Suprapubic skin (tissue), 3 donors: ENCODE results near the gene C3.

Experiments used
- POLR2AphosphoS5 ChIP-seq, 3 donors: sonication (generic); formaldehyde crosslinking; IDR thresholded peaks; one replicate each; pipeline ENCODE4 v1.6.1; 2017; ENCODE audit warnings: antibody characterized with exemption in 3 of 3
- TF ChIP-seq, protein P1 (sequence below), 2 donors: fragments of 200-600 bp in 1 of 2; fragments of 450-650 bp in 1 of 2; sonication (generic) in 1 of 2; IDR thresholded peaks; one replicate each; pipeline ENCODE4 v1.5.1; 2016 to 2019; ENCODE audit warnings: antibody characterized with exemption in 2 of 2, mild to moderate bottlenecking in 1 of 2, moderate library complexity in 1 of 2

DNA sequence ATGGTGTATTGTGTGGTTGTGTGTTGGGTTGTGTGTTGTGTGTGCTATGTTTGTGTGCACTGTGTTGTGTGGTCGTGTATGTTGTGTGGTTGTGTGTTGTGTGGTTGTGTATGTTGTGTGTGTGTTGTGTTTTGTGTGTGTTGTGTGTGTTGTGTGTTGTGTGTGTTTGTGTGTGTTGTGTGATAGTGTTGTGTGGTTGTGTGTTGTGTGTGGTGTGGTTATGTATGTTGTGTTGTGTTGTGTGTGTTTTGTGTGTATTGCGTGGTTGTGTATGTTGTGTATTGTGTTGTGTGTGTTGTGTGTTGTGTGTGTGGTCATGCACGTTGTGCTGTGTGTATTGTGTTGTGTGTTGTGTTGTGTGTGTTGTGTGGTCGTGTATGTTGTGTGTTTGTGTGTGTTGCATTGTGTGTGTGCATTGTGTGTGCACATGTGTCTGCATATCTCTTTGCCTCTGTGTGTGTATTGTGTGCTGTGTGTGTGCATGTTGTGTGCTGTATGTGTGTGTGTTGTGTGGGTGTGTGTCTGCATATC lies 2.9 kb downstream of the C3 start:
- no peak for TF ChIP-seq POLR2AphosphoS5 (IDR thresholded peaks at IDR 0.05)
- TF ChIP-seq, protein P1, sequence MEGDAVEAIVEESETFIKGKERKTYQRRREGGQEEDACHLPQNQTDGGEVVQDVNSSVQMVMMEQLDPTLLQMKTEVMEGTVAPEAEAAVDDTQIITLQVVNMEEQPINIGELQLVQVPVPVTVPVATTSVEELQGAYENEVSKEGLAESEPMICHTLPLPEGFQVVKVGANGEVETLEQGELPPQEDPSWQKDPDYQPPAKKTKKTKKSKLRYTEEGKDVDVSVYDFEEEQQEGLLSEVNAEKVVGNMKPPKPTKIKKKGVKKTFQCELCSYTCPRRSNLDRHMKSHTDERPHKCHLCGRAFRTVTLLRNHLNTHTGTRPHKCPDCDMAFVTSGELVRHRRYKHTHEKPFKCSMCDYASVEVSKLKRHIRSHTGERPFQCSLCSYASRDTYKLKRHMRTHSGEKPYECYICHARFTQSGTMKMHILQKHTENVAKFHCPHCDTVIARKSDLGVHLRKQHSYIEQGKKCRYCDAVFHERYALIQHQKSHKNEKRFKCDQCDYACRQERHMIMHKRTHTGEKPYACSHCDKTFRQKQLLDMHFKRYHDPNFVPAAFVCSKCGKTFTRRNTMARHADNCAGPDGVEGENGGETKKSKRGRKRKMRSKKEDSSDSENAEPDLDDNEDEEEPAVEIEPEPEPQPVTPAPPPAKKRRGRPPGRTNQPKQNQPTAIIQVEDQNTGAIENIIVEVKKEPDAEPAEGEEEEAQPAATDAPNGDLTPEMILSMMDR (IDR thresholded peaks at IDR 0.05): no peak
